Mammary epithelial cell (primary cell): ENCODE results near the gene TEX12.

ENCODE experiments used
- CTCF ChIP-seq, 2 donors: IDR thresholded peaks in 1 of 2; conservative IDR thresholded peaks in 1 of 2; 2 replicates each; pipeline ENCODE4 v1.5.1; 2011 to 2012; ENCODE audit warnings: inconsistent platforms in 2 of 2, low read length in 2 of 2, mild to moderate bottlenecking in 2 of 2, control low read depth in 1 of 2, low read depth in 1 of 2; ENCODE audit not compliant: insufficient read depth in 1 of 2; ENCODE audit errors: extremely low read depth in 1 of 2
- EZH2 ChIP-seq: IDR thresholded peaks from 2 replicates; pipeline ENCODE4 v1.6.1; 2012; ENCODE audit warnings: low read length, inconsistent platforms, borderline replicate concordance

- TF ChIP-seq CTCF (conservative IDR thresholded peaks at IDR 0.05 in 1 of 2, IDR thresholded peaks at IDR 0.05 in 1 of 2; ENCODE audit: extremely low read depth in 1 of 2, insufficient read depth in 1 of 2, low read depth in 1 of 2, low read length in 2 of 2): no peak
- no peak for TF ChIP-seq EZH2
These were observed 38.9 kb downstream of the TEX12 start for GRCh38 chr11:112206071-112206470.
